ENCODE data around the gene PLEKHF1.

Gene PLEKHF1

DNA sequence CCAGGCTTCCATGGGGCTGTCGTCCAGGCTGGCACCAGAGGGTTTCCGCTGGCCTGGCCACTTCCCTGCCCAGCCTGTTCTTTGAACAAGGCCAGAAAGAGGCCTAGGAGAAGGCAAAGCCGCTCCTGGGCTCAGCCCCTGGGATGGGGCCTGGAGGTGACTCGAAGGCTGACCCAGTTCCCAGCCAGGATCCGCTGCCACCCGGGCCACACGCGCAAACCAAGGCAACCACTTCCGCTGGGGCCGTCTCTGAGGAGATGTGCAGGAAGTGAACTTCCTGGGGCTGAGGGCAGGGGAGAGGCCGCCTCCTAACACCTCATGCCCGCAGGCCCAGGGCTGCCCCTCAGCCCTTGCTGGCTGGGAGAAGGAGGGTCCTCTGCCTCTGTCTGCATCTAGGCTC is 15.2 kb downstream of the PLEKHF1 start:
- no peak for DNase-seq
- TF ChIP-seq EZH2 (optimal IDR thresholded peaks at IDR 0.05; ENCODE audit: low read depth, low read length), result no peak
- no peak for TF ChIP-seq EZH2phosphoT487 (IDR thresholded peaks at IDR 0.05; ENCODE audit: low read length)
- no peak for TF ChIP-seq CTCF (IDR thresholded peaks at IDR 0.05; ENCODE audit: low read length)
- Histone ChIP-seq H2AFZ (ENCODE audit: low read length) (peak overlapping the region; percentile 42; the same call in 1 of the 2 replicates), H3F3A (ENCODE audit: insufficient read depth, low read length) (no peaks in the 10 kb centered on the region), H3K4me1 (ENCODE audit: low read length) (no peaks in the 10 kb centered on the region), H3K9ac (ENCODE audit: low read length) (no peak overlapping the region), H3K9me3 (replicated peaks; ENCODE audit: insufficient read depth, low read length) (no peaks in the 10 kb centered on the region), H3K36me3 (replicated peaks; ENCODE audit: insufficient read depth, low read length) (no peaks in the 10 kb centered on the region), H3K79me2 (ENCODE audit: low read length) (no peaks in the 10 kb centered on the region), H3K4me2 (ENCODE audit: low read depth, low read length) (no peak overlapping the region), H3K27ac (ENCODE audit: low read length) (no peak overlapping the region), H3K27me3 (replicated peaks; ENCODE audit: insufficient read depth, low read length) (0 out of 2 replicates have a peak, but pooled peaks cover 3% of the 10 kb centered on the region), H3K4me3 (ENCODE audit: low read length) (no peak overlapping the region), H3K9me2 (replicated peaks; ENCODE audit: insufficient read depth, low read length) (no peaks in the 10 kb centered on the region), H4K20me1 (ENCODE audit: insufficient read depth, low read length) (no peaks in the 10 kb centered on the region)

DNA sequence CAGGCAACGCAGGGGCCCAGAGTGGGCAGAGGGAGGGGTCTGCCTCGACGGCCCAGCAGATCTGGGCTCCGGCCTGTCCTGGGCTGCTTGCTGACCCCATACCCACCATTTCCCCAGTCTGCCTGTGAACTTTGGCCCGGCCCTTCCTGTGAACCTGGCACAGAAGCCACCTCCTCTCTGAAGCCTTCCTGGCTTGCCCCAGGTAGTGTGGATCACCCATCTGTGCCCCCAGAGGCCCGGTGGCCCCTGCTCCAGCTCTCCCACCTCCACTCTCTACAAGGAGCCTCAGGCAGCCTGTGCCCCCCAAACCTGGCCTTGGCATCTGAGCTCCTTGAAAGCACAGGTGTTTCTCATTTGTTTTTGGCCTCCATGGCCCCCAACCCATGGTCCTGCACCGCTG is 15.7 kb downstream of the PLEKHF1 start:
- Histone ChIP-seq H3K27me3 (replicated peaks; ENCODE audit: insufficient read depth, low read length) (0 out of 2 replicates have a peak, but pooled peaks cover 3% of the 10 kb centered on the region), H3K9me3 (replicated peaks; ENCODE audit: insufficient read depth, low read length) (no peaks in the 10 kb centered on the region), H2AFZ (ENCODE audit: low read length) (peak overlapping the region; percentile 42; the same call in 1 of the 2 replicates), H3K79me2 (ENCODE audit: low read length) (no peaks in the 10 kb centered on the region), H4K20me1 (ENCODE audit: insufficient read depth, low read length) (no peaks in the 10 kb centered on the region), H3F3A (ENCODE audit: insufficient read depth, low read length) (no peaks in the 10 kb centered on the region), H3K4me1 (ENCODE audit: low read length) (no peaks in the 10 kb centered on the region), H3K4me2 (ENCODE audit: low read depth, low read length) (no peak overlapping the region), H3K9ac (ENCODE audit: low read length) (no peak overlapping the region), H3K27ac (ENCODE audit: low read length) (no peak overlapping the region), H3K36me3 (replicated peaks; ENCODE audit: insufficient read depth, low read length) (no peaks in the 10 kb centered on the region), H3K4me3 (ENCODE audit: low read length) (no peak overlapping the region), H3K9me2 (replicated peaks; ENCODE audit: insufficient read depth, low read length) (no peaks in the 10 kb centered on the region)
- no peak for TF ChIP-seq CTCF (IDR thresholded peaks at IDR 0.05; ENCODE audit: low read length)
- TF ChIP-seq EZH2 (optimal IDR thresholded peaks at IDR 0.05; ENCODE audit: low read depth, low read length), result no peak
- no peak for TF ChIP-seq EZH2phosphoT487 (IDR thresholded peaks at IDR 0.05; ENCODE audit: low read length)
- DNase-seq, result no peak

- Histone ChIP-seq H3F3A (ENCODE audit: insufficient read depth, low read length) (no peaks in the 10 kb centered on the region), H4K20me1 (ENCODE audit: insufficient read depth, low read length) (no peaks in the 10 kb centered on the region), H3K9me3 (replicated peaks; ENCODE audit: insufficient read depth, low read length) (no peaks in the 10 kb centered on the region), H3K9ac (ENCODE audit: low read length) (no peak overlapping the region), H3K27ac (ENCODE audit: low read length) (no peak overlapping the region), H3K27me3 (replicated peaks; ENCODE audit: insufficient read depth, low read length) (0 out of 2 replicates have a peak, but pooled peaks cover 3% of the 10 kb centered on the region), H3K36me3 (replicated peaks; ENCODE audit: insufficient read depth, low read length) (no peaks in the 10 kb centered on the region), H3K4me1 (ENCODE audit: low read length) (no peaks in the 10 kb centered on the region), H2AFZ (ENCODE audit: low read length) (no peak overlapping the region), H3K79me2 (ENCODE audit: low read length) (no peaks in the 10 kb centered on the region), H3K4me2 (ENCODE audit: low read depth, low read length) (no peak overlapping the region), H3K9me2 (replicated peaks; ENCODE audit: insufficient read depth, low read length) (no peaks in the 10 kb centered on the region), H3K4me3 (ENCODE audit: low read length) (no peak overlapping the region)
- TF ChIP-seq EZH2phosphoT487 (IDR thresholded peaks at IDR 0.05; ENCODE audit: low read length) (no peak), EZH2 (optimal IDR thresholded peaks at IDR 0.05; ENCODE audit: low read depth, low read length) (no peak), CTCF (IDR thresholded peaks at IDR 0.05; ENCODE audit: low read length) (no peak)
- DNase-seq, result no peak
Observed at GRCh38 chr19:29681422-29682235, 16.4 kb downstream of the PLEKHF1 start.
